ENCODE data around the gene UBL4B.

DNA sequence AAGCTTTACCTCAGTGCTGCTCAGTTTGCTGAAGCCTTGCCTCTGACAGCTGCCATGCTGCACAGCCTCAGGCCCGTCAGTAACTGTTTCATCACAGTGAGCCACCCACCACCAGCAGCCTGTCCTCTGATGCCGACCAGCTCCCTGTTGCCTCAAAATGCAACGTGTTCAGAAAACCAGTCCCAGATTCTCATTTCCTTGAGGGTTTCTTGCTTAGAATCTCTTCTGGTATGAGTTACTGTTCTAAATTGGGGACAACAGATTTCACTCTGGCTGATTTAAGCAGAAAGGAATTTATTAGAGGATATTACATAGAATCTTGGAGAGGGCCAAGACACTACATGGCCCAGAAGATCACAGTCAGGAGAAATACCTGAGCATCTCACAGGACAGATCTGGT, 11.0 kb downstream of the UBL4B start:
- TF ChIP-seq, protein P1, sequence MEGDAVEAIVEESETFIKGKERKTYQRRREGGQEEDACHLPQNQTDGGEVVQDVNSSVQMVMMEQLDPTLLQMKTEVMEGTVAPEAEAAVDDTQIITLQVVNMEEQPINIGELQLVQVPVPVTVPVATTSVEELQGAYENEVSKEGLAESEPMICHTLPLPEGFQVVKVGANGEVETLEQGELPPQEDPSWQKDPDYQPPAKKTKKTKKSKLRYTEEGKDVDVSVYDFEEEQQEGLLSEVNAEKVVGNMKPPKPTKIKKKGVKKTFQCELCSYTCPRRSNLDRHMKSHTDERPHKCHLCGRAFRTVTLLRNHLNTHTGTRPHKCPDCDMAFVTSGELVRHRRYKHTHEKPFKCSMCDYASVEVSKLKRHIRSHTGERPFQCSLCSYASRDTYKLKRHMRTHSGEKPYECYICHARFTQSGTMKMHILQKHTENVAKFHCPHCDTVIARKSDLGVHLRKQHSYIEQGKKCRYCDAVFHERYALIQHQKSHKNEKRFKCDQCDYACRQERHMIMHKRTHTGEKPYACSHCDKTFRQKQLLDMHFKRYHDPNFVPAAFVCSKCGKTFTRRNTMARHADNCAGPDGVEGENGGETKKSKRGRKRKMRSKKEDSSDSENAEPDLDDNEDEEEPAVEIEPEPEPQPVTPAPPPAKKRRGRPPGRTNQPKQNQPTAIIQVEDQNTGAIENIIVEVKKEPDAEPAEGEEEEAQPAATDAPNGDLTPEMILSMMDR (IDR thresholded peaks at IDR 0.05), result no peak
- no peak for TF ChIP-seq POLR2A (IDR thresholded peaks at IDR 0.05)
